Endothelial cell of umbilical vein (primary cell): ENCODE measurements around the gene BBS5.

Source experiments
- CTCF ChIP-seq, 2 donors: IDR thresholded peaks; 1 replicate in 1 of 2; 2 replicates in 1 of 2; pipeline ENCODE4 v1.5.1; 2011; ENCODE audit warnings: low read length in 2 of 2, mild to moderate bottlenecking in 2 of 2, moderate library complexity in 2 of 2, control low read depth in 1 of 2, inconsistent platforms in 1 of 2, low read depth in 1 of 2; ENCODE audit not compliant: insufficient read depth in 1 of 2; ENCODE audit errors: extremely low read depth in 1 of 2
- EZH2 ChIP-seq: IDR thresholded peaks from 2 replicates; pipeline ENCODE4 v1.6.1; 2012; ENCODE audit warnings: borderline replicate concordance, low read depth, mild to moderate bottlenecking, moderate library complexity, low read length, inconsistent platforms; ENCODE audit not compliant: severe bottlenecking
- POLR2A ChIP-seq: IDR thresholded peaks from 2 replicates; pipeline ENCODE4 v1.6.1; 2012; ENCODE audit warnings: low read depth, mild to moderate bottlenecking, control low read depth, low read length
- POLR2AphosphoS5 ChIP-seq: IDR thresholded peaks from 2 replicates; pipeline ENCODE4 v1.6.1; 2012; ENCODE audit warnings: low read depth, mild to moderate bottlenecking, control low read depth, low read length, moderate library complexity; ENCODE audit not compliant: insufficient read depth

DNA sequence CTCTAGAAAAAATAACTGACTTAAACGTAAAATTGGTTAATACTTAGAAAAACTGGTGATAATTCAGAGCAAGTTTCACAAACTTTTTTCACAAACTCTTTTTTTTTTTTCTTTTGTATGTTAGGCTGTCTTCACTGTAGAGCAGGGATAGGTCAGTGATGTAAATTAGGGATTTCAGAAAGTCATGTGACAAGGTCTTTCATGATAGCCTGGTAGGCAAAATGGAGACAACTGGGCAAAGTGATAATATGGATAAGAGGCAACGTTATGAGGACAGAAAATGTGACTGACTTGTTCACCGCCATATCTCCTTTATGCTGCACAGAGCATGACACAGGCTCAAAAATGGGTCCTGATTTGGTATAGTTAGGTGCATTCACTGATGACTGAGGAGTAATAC, 39.4 kb upstream of the BBS5 start:
- no peak for TF ChIP-seq CTCF (IDR thresholded peaks at IDR 0.05; ENCODE audit: extremely low read depth in 1 of 2, insufficient read depth in 1 of 2, low read depth in 1 of 2, low read length in 2 of 2)
- no peak for TF ChIP-seq POLR2AphosphoS5
- TF ChIP-seq POLR2A, result no peak
- TF ChIP-seq EZH2, result no peak
